Sigmoid colon (tissue), 7 donors: ENCODE measurements around the gene TCOF1. TPM values are rescaled to one million over a fixed set of nuclear protein-coding genes. Genes with fewer than 3 reads are reported as not detected.

Experiments
- DNase-seq: peaks from one replicate; pipeline ENCODE4 v3.0.0-alpha.2; 2019
- H3K27ac ChIP-seq, 4 donors: fragments of 200-600 bp; sonication (generic); one replicate each; pipeline ENCODE4 v1.5.1; 2016 to 2019; ENCODE audit warnings: mild to moderate bottlenecking in 1 of 4
- H3K27me3 ChIP-seq, 3 donors: fragments of 200-600 bp; sonication (generic); one replicate each; pipeline ENCODE4 v1.5.1; 2019; ENCODE audit warnings: mild to moderate bottlenecking in 1 of 3
- H3K36me3 ChIP-seq, 4 donors: fragments of 200-600 bp; sonication (generic); one replicate each; pipeline ENCODE4 v1.5.1; 2016 to 2019
- H3K4me1 ChIP-seq, 4 donors: fragments of 200-600 bp; sonication (generic); one replicate each; pipeline ENCODE4 v1.5.1; 2017 to 2019
- H3K4me3 ChIP-seq, 4 donors: fragments of 200-600 bp; sonication (generic); one replicate each; pipeline ENCODE4 v1.5.1; 2017 to 2019; ENCODE audit warnings: mild to moderate bottlenecking in 2 of 4, moderate library complexity in 1 of 4
- H3K9me3 ChIP-seq, 4 donors: fragments of 200-600 bp in 3 of 4; sonication (generic) in 3 of 4; one replicate each; pipeline versions ENCODE4 v1.5.1 to v1.6.1; 2013 to 2019
- EP300 ChIP-seq, 4 donors: sonication (generic); formaldehyde crosslinking; IDR thresholded peaks; one replicate each; pipeline ENCODE4 v1.6.1; 2017; ENCODE audit warnings: antibody characterized with exemption in 4 of 4
- POLR2A ChIP-seq, 2 donors: fragments of 450-650 bp; IDR thresholded peaks; one replicate each; pipeline ENCODE4 v1.6.1; 2016; ENCODE audit warnings: antibody characterized with exemption in 2 of 2, mild to moderate bottlenecking in 2 of 2, moderate library complexity in 2 of 2
- POLR2AphosphoS5 ChIP-seq, 4 donors: sonication (generic); formaldehyde crosslinking; IDR thresholded peaks; one replicate each; pipeline ENCODE4 v1.6.1; 2017; ENCODE audit warnings: antibody characterized with exemption in 4 of 4
- WGBS, 2 donors: extraction: QIAGEN DNeasy Blood & Tissue Kit; methylation state at CpG; one replicate each; pipeline ENCODE4 v1.1.7; 2013; 5-methylcytosine and 5-hydroxymethylcytosine counted together
- intact Hi-C: fragments of 100-400 bp; cut with DNase I; formaldehyde crosslinking; loops from one replicate; pipeline ENCODE4 v1.15.1; 2023
- polyA plus RNA-seq, 3 donors: library from polyadenylated mRNA; stranded (reverse); fragments of 200-250 nt; gene quantifications; one replicate each; pipeline ENCODE4 v1.2.3, GENCODE V29; 2013
- total RNA-seq, 4 donors: library from RNA; depleted of rRNA; stranded (reverse); fragments of >200 nt; gene quantifications; one replicate each; pipeline ENCODE4 v1.1.0, GENCODE V29; 2016
- TF ChIP-seq, protein P1 (sequence below), 4 experiments: fragments of 450-650 bp in 3 of 4; fragments of 200-600 bp in 1 of 4; IDR thresholded peaks; one replicate each; pipeline ENCODE4 v1.5.1; 2016 to 2019; ENCODE audit warnings: antibody characterized with exemption in 4 of 4, mild to moderate bottlenecking in 3 of 4, moderate library complexity in 2 of 4
- donor health status: healthy with polysubstance abuse.
- donor health status: Bipolar disorder and iron deficiency.
- donor health status: healthy.

TCOF1 gene
- total and polyA plus RNA-seq, 7 donors: 5.4 to 28.1 (median 20.0) TPM

- no peak for TF ChIP-seq POLR2A (IDR thresholded peaks at IDR 0.05)
- no peak for TF ChIP-seq POLR2AphosphoS5 (IDR thresholded peaks at IDR 0.05)
- TF ChIP-seq, protein P1, sequence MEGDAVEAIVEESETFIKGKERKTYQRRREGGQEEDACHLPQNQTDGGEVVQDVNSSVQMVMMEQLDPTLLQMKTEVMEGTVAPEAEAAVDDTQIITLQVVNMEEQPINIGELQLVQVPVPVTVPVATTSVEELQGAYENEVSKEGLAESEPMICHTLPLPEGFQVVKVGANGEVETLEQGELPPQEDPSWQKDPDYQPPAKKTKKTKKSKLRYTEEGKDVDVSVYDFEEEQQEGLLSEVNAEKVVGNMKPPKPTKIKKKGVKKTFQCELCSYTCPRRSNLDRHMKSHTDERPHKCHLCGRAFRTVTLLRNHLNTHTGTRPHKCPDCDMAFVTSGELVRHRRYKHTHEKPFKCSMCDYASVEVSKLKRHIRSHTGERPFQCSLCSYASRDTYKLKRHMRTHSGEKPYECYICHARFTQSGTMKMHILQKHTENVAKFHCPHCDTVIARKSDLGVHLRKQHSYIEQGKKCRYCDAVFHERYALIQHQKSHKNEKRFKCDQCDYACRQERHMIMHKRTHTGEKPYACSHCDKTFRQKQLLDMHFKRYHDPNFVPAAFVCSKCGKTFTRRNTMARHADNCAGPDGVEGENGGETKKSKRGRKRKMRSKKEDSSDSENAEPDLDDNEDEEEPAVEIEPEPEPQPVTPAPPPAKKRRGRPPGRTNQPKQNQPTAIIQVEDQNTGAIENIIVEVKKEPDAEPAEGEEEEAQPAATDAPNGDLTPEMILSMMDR (IDR thresholded peaks at IDR 0.05): no peak
- no peak for TF ChIP-seq EP300 (IDR thresholded peaks at IDR 0.05)
- Histone ChIP-seq H3K4me1 (peaks cover 0 to 5% (median 0%) of the 10 kb centered on the region in 4 donors), H3K27me3 (no peaks in the 10 kb centered on the region), H3K27ac (no peak overlapping the region), H3K36me3 (no peaks in the 10 kb centered on the region), H3K9me3 (no peaks in the 10 kb centered on the region), H3K4me3 (no peak overlapping the region)
- WGBS, 2 donors: 83 to 84% methylated on average over 7 of the region's 7 CpGs
- intact Hi-C loops: no loop called here
- no peak for DNase-seq
These were observed 16.8 kb upstream of the TCOF1 start for GRCh38 chr5:150340614-150341255.

DNA sequence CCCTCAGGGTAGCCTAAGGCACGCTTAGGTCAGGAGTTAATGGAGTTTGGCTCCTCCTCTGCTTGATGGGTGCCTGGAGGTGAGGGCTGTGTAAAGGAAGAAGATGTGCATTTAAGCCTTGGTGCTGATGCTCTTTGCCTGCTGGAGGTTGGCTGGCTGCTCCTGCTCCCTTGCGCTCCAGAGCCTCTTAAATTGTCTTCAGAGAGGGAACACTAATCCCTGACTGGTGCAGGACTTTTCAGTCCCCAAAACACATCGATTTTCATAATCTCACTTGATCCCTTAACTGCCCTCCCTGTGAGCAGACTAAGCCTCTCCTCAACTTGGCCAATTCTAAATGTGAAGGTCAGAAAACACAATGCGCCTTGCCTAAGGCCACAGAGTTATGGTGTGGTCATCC, 16.2 kb upstream of the TCOF1 start:
- H3K4me3 ChIP-seq: no peak overlapping the region
- intact Hi-C loops: no loop called here

DNA sequence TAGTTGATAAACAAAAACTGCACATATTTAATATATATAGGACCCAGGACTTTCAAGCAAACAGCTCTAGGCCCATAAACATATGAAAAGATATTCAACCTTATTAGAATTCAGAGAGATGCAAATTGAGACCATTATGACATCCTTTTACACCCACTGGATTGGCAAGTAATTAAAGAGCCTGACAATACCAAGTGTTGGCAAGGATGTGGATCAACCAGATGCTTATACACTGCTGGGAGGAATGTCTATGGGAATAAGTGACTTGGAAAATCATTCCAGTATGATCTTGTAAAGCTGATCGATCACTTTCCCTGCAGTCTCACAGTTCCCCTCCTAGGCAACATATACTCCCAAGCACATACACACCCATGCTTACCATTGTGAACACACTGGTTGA, 15.5 kb upstream of the TCOF1 start:
- no peaks in the 10 kb centered on the region for H3K27me3 ChIP-seq
- 97 to 98% methylated on average over 1 of the region's 1 CpG for WGBS, 2 donors
- no peak for DNase-seq
- no peaks in the 10 kb centered on the region for H3K9me3 ChIP-seq
- no peak overlapping the region for H3K27ac ChIP-seq
- no peak overlapping the region for H3K4me3 ChIP-seq
- TF ChIP-seq POLR2AphosphoS5 (IDR thresholded peaks at IDR 0.05) (no peak), POLR2A (IDR thresholded peaks at IDR 0.05) (no peak), EP300 (IDR thresholded peaks at IDR 0.05) (no peak)
- TF ChIP-seq, protein P1 (IDR thresholded peaks at IDR 0.05): no peak
- intact Hi-C loops: no loop called here
- H3K36me3 ChIP-seq: no peaks in the 10 kb centered on the region
- no peaks in the 10 kb centered on the region for H3K4me1 ChIP-seq

More for the DNA sequence above, 16.2 kb upstream of the TCOF1 start:
- Histone ChIP-seq H3K4me1 (no peaks in the 10 kb centered on the region), H3K36me3 (no peaks in the 10 kb centered on the region), H3K9me3 (no peaks in the 10 kb centered on the region), H3K27me3 (no peaks in the 10 kb centered on the region), H3K27ac (no peak overlapping the region)
- no peak for DNase-seq
- WGBS, 2 donors: 76 to 84% methylated on average over 4 of the region's 4 CpGs
- TF ChIP-seq, protein P1 (IDR thresholded peaks at IDR 0.05): no peak
- TF ChIP-seq POLR2AphosphoS5 (IDR thresholded peaks at IDR 0.05): no peak
- no peak for TF ChIP-seq EP300 (IDR thresholded peaks at IDR 0.05)
- TF ChIP-seq POLR2A (IDR thresholded peaks at IDR 0.05): no peak

GRCh38 chr5:150342583-150342982, 14.9 kb upstream of the TCOF1 start:
- Histone ChIP-seq H3K4me1 (no peaks in the 10 kb centered on the region), H3K27me3 (no peaks in the 10 kb centered on the region), H3K27ac (no peak overlapping the region), H3K9me3 (no peaks in the 10 kb centered on the region), H3K4me3 (no peak overlapping the region), H3K36me3 (no peaks in the 10 kb centered on the region)
- DNase-seq: no peak
- no peak for TF ChIP-seq EP300 (IDR thresholded peaks at IDR 0.05)
- TF ChIP-seq, protein P1 (IDR thresholded peaks at IDR 0.05): no peak
- TF ChIP-seq POLR2A (IDR thresholded peaks at IDR 0.05): no peak
- TF ChIP-seq POLR2AphosphoS5 (IDR thresholded peaks at IDR 0.05): no peak
- 84 to 91% methylated on average over 5 of the region's 5 CpGs for WGBS, 2 donors
- intact Hi-C loops: no loop called here
